ENCODE data around the gene BMP2K. TPM values are rescaled to one million over a fixed set of nuclear protein-coding genes. Genes with fewer than 3 reads are reported as not detected.

Gene BMP2K
- total RNA-seq, 1 donor from 2014 or later, result 25.2 TPM

DNA sequence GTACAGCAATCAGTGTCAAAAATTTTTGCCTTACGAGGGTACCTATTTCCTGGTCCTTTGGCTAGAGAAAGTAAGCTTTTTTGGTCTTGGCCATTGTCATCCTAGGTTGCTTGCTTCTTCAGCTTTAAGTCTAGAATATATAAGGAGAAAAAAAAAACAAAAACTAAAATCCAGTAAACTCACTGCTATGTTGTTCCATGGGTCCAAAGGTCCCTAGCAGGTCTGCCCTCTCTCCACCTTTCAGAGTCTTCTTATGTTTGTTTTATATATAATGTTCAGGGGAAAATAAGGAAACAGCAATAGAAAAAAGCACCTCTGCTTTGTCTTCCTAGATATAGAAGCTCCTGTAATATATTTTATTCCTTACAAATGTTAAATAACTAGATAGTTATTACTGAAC, 18.1 kb upstream of the BMP2K start:
- no peak for DNase-seq (ENCODE audit: low read depth)
- no peaks in the 10 kb centered on the region for H3K36me3 ChIP-seq (ENCODE audit: control insufficient read depth, insufficient read depth, low read length)

DNA sequence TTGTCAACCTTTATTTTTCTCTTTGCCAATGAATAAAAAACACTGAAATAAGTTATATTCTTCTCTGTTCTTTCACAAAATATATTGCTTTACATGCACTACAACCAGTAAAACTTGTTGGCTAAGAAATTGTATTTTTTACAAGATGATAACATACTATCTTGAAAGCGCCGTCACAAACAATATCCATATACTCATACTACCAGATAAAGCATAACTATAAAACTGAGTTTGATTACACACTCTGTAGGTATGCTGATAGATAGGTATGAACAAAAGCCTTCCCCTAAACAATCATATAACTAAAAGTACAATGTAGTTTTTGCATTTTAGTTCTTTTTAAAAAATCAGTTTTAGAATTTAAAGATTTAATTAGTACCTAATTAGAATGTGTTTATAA, 13.6 kb upstream of the BMP2K start:
- no peak for DNase-seq (ENCODE audit: low read depth)
- Histone ChIP-seq H3K27me3 (ENCODE audit: control insufficient read depth, insufficient read depth, low read length) (no peaks in the 10 kb centered on the region), H3K36me3 (ENCODE audit: control insufficient read depth, insufficient read depth, low read length) (no peaks in the 10 kb centered on the region), H3K4me3 (ENCODE audit: low read depth, low read length) (no peak overlapping the region)
- TF ChIP-seq, protein P1, sequence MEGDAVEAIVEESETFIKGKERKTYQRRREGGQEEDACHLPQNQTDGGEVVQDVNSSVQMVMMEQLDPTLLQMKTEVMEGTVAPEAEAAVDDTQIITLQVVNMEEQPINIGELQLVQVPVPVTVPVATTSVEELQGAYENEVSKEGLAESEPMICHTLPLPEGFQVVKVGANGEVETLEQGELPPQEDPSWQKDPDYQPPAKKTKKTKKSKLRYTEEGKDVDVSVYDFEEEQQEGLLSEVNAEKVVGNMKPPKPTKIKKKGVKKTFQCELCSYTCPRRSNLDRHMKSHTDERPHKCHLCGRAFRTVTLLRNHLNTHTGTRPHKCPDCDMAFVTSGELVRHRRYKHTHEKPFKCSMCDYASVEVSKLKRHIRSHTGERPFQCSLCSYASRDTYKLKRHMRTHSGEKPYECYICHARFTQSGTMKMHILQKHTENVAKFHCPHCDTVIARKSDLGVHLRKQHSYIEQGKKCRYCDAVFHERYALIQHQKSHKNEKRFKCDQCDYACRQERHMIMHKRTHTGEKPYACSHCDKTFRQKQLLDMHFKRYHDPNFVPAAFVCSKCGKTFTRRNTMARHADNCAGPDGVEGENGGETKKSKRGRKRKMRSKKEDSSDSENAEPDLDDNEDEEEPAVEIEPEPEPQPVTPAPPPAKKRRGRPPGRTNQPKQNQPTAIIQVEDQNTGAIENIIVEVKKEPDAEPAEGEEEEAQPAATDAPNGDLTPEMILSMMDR (IDR thresholded peaks at IDR 0.05; ENCODE audit: insufficient read depth, low read length, poor library complexity, severe bottlenecking), result no peak

More for the DNA sequence above, 18.1 kb upstream of the BMP2K start:
- Histone ChIP-seq H3K4me3 (ENCODE audit: low read depth, low read length) (no peak overlapping the region), H3K27me3 (ENCODE audit: control insufficient read depth, insufficient read depth, low read length) (no peaks in the 10 kb centered on the region)
- TF ChIP-seq, protein P1 (IDR thresholded peaks at IDR 0.05; ENCODE audit: insufficient read depth, low read length, poor library complexity, severe bottlenecking), result no peak

DNA sequence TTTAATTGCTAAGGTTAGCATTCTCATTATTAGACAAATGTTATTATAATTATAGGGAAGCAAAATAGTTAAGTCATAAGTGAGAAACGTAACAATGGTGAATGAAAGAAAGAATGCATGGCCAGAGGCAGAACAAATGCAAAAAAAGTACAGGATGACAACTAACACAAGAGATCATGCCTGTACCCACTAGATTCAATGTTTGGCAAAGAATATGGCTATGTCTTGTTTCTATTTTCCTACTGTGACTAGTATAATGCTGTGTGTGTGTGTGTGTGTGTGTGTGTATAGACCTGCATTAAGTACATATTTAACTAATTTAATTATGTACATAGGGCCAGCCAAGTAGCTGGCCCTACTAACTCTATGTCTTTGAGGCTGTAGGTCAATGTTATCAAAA, 12.9 kb upstream of the BMP2K start:
- no peaks in the 10 kb centered on the region for H3K27me3 ChIP-seq (ENCODE audit: control insufficient read depth, insufficient read depth, low read length)
- TF ChIP-seq, protein P1 (IDR thresholded peaks at IDR 0.05; ENCODE audit: insufficient read depth, low read length, poor library complexity, severe bottlenecking), result no peak
- no peaks in the 10 kb centered on the region for H3K36me3 ChIP-seq (ENCODE audit: control insufficient read depth, insufficient read depth, low read length)
- H3K4me3 ChIP-seq (ENCODE audit: low read depth, low read length), result no peak overlapping the region
- DNase-seq (ENCODE audit: low read depth), result no peak

DNA sequence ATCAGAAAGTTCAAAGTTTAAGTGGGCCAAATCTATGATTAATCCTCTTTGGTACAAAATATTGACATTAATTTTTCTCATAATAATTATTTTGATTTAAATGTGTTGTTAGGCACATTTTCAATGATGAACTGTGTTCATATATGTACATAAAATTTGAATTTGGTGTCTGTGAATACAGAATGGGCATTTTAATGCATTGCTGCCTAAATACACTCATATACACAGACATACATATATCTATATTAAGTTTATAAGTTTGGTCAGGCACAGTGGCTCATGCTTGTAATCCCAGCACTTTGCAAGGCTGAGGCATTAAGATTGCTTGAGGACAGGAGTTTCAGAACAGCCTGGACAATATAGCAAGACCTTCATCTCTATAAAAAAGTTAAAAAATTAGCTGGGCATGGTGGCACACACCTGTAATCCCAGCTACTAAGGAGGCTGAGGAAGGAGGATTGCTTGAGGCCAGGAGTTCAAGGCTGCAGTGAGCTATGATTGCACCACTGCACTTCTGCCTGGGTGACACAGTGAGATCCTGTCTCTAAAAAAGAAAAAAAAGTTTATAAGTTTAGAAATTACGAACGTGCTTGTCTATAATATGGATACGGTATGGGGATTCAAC, 12.3 kb upstream of the BMP2K start:
- no peak for DNase-seq (ENCODE audit: low read depth)
- TF ChIP-seq, protein P1 (IDR thresholded peaks at IDR 0.05; ENCODE audit: insufficient read depth, low read length, poor library complexity, severe bottlenecking), result no peak

DNA sequence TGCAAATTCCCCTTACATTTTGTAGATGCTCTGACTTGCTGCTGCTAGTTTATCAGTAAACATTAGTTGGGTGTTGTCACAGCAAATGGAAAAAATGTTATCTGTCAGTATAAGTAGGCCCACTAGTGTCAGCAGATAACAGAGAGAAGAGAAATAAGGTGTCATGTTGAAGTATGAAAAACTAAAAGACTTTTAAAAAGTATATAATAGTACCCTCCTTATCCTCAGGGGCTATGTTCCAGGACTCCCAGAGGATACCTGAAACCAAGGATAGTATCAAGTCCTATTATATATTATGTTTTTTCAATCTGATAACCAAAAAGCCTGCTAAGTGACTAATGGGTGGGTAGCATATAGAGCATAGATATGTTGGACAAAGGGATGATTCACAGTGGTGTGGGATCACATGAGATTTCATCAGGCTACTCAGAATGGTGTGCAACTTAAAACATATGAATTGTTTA, 11.6 kb upstream of the BMP2K start:
- H3K36me3 ChIP-seq (ENCODE audit: control insufficient read depth, insufficient read depth, low read length), result no peaks in the 10 kb centered on the region
- H3K27me3 ChIP-seq (ENCODE audit: control insufficient read depth, insufficient read depth, low read length), result no peaks in the 10 kb centered on the region
- no peak for DNase-seq (ENCODE audit: low read depth)
- no peak overlapping the region for H3K4me3 ChIP-seq (ENCODE audit: low read depth, low read length)
- TF ChIP-seq, protein P1 (IDR thresholded peaks at IDR 0.05; ENCODE audit: insufficient read depth, low read length, poor library complexity, severe bottlenecking), result no peak

More for the DNA sequence above, 12.3 kb upstream of the BMP2K start:
- Histone ChIP-seq H3K4me3 (ENCODE audit: low read depth, low read length) (no peak overlapping the region), H3K27me3 (ENCODE audit: control insufficient read depth, insufficient read depth, low read length) (no peaks in the 10 kb centered on the region), H3K36me3 (ENCODE audit: control insufficient read depth, insufficient read depth, low read length) (no peaks in the 10 kb centered on the region)

Measured in kidney epithelial cell (primary cell).